CD4-positive, alpha-beta T cell (primary cell): ENCODE measurements around the gene C3orf20. TPM values are rescaled to one million over a fixed set of nuclear protein-coding genes. Genes with fewer than 3 reads are reported as not detected.

Source experiments
- ATAC-seq: fragments of 200-7000 bp; cut with Tn5 transposase; one replicate; pipeline ENCODE4 v1.10.0; 2022; ENCODE audit warnings: mild to moderate bottlenecking; ENCODE audit not compliant: poor library complexity
- CTCF ChIA-PET: fragments of 350-600 bp; sonication (Branson Sonifier 250); formaldehyde crosslinking; loops from one replicate; lab custom pipeline; 2021; ENCODE audit warnings: antibody characterized with exemption, inconsistent platforms; lab: Charles Lee
- POLR2A ChIA-PET: fragments of 350-600 bp; sonication (Branson Sonifier 250); formaldehyde crosslinking; loops from one replicate; lab custom pipeline; 2021; ENCODE audit warnings: antibody characterized with exemption, inconsistent platforms; lab: Charles Lee
- DNase-seq, 14 experiments: peaks; one replicate each; pipeline ENCODE4 v3.0.0-alpha.2; 2013 to 2020; ENCODE audit warnings: mixed read lengths in 2 of 14
- H3K27ac ChIP-seq, 2 donors: one replicate each; pipeline versions ENCODE4 v1.5.1 to v1.7.0; 2013; ENCODE audit warnings: low read length in 2 of 2, low read depth in 1 of 2, mild to moderate bottlenecking in 1 of 2
- H3K27me3 ChIP-seq, 2 experiments: 1 replicate in 1 of 2; 2 replicates in 1 of 2; pipeline versions ENCODE4 v1.6.1 to v1.7.0; 2013; ENCODE audit warnings: low read length in 2 of 2, control low read depth in 1 of 2, mild to moderate bottlenecking in 1 of 2, moderate library complexity in 1 of 2; ENCODE audit not compliant: insufficient read depth in 2 of 2, control insufficient read depth in 1 of 2
- H3K36me3 ChIP-seq: one replicate; pipeline ENCODE4 v1.6.1; 2013; ENCODE audit warnings: low read length, control low read depth; ENCODE audit not compliant: insufficient read depth
- H3K4me1 ChIP-seq: one replicate; pipeline ENCODE4 v1.6.1; 2013; ENCODE audit warnings: low read length, control low read depth; ENCODE audit not compliant: insufficient read depth
- H3K4me3 ChIP-seq: one replicate; pipeline ENCODE4 v1.5.1; 2013; ENCODE audit warnings: mild to moderate bottlenecking, low read length, moderate library complexity
- H3K9me3 ChIP-seq, 2 experiments: 1 replicate in 1 of 2; 2 replicates in 1 of 2; pipeline versions ENCODE4 v1.6.1 to v1.7.0; 2013; ENCODE audit warnings: low read length in 2 of 2, mild to moderate bottlenecking in 2 of 2, control low read depth in 1 of 2, moderate library complexity in 1 of 2; ENCODE audit not compliant: control insufficient read depth in 1 of 2, insufficient read depth in 1 of 2
- H3K27ac Mint-ChIP-seq: one replicate; pipeline ENCODE4 v1.8.0; 2020; ENCODE audit warnings: mixed read lengths
- H3K27me3 Mint-ChIP-seq: one replicate; pipeline ENCODE4 v1.8.0; 2021; ENCODE audit warnings: mixed read lengths
- H3K36me3 Mint-ChIP-seq: one replicate; pipeline ENCODE4 v1.8.0; 2021; ENCODE audit warnings: low read depth, mixed read lengths
- H3K4me1 Mint-ChIP-seq: one replicate; pipeline ENCODE4 v1.8.0; 2021; ENCODE audit warnings: low read depth, mixed read lengths
- H3K4me3 Mint-ChIP-seq: one replicate; pipeline ENCODE4 v1.8.0; 2020; ENCODE audit warnings: mild to moderate bottlenecking, mixed read lengths
- H3K9me3 Mint-ChIP-seq: one replicate; pipeline ENCODE4 v1.8.0; 2020; ENCODE audit warnings: mixed read lengths
- CTCF ChIP-seq: fragments of 200-600 bp; IDR thresholded peaks from one replicate; pipeline ENCODE4 v1.8.0; 2022; ENCODE audit warnings: antibody characterized with exemption, mild to moderate bottlenecking
- intact Hi-C, 2 experiments: fragments of 100-400 bp; cut with DNase I in 1 of 2; cut with micrococcal nuclease in 1 of 2; formaldehyde crosslinking; loops; one replicate each; pipeline versions ENCODE4 v1.15.1 to v1.9.0; 2023 to 2025; cut with DNase I, micrococcal nuclease
- total RNA-seq, 174 experiments: library from RNA in 2 of 174; stranded (reverse) in 2 of 174; gene quantifications; one replicate each; pipeline ENCODE4 v1.2.3 and lab custom pipeline; 2021 to 2026

Gene C3orf20
- total RNA-seq, 2 experiments from 2014 or later: 0.14 TPM; not detected in 1

GRCh38 chr3:14787630-14788029 is 112.7 kb downstream of the C3orf20 start:
- Mint-ChIP-seq H3K36me3 (no peaks in the 10 kb centered on the region), H3K4me1 (no peaks in the 10 kb centered on the region), H3K9me3 (no peaks in the 10 kb centered on the region), H3K27ac (no peak overlapping the region), H3K4me3 (no peak overlapping the region), H3K27me3 (peaks cover 38% of the 10 kb centered on the region)
- DNase-seq (no peak), ATAC-seq (no peak)
- CTCF ChIA-PET: no interaction called here
- Histone ChIP-seq H3K4me1 (peaks cover 3% of the 10 kb centered on the region), H3K36me3 (no peaks in the 10 kb centered on the region), H3K27me3 (peaks cover 0 to 3% of the 10 kb centered on the region in 2 experiments), H3K9me3 (no peaks in the 10 kb centered on the region), H3K27ac (no peak overlapping the region), H3K4me3 (no peak overlapping the region)
- POLR2A ChIA-PET: no interaction called here
- no peak for TF ChIP-seq CTCF
- intact Hi-C loops: no loop called here

DNA sequence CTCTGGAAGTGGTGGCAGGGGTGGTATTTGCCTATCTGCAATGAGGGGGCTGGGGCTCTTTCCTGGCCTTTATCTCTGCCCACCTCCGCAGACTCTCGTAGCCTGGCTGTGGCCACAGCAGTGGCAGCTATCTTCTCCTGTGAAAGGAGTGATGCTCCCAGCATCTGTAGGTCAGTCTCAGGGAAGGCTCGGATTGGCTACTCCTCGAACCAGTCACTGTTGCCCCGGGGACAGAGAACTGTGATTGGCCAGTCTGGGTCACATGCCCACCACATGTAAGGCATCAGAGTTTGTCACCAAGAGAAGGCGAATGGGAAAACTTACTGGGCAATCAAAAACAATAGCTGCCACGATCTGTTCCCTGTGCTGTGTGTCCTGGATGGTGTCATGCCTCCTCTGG is 113.7 kb downstream of the C3orf20 start:
- ChIA-PET POLR2A (no interaction called here), CTCF (interaction anchor here (1.1 kb wide), 1 partner anchor 9 kb away, joined by 3 read pairs; no protein-coding TSS in a partner anchor)
- Histone ChIP-seq H3K36me3 (no peaks in the 10 kb centered on the region), H3K27ac (no peak overlapping the region), H3K27me3 (peaks cover 0 to 3% of the 10 kb centered on the region in 2 experiments), H3K4me1 (peaks cover 3% of the 10 kb centered on the region), H3K4me3 (no peak overlapping the region), H3K9me3 (no peaks in the 10 kb centered on the region)
- Mint-ChIP-seq H3K27ac (no peak overlapping the region), H3K4me1 (no peaks in the 10 kb centered on the region), H3K36me3 (no peaks in the 10 kb centered on the region), H3K4me3 (no peak overlapping the region), H3K9me3 (no peaks in the 10 kb centered on the region), H3K27me3 (peaks cover 37% of the 10 kb centered on the region)
- no peak for ATAC-seq
- intact Hi-C loops: no loop called here
- TF ChIP-seq CTCF: no peak
- no peak for DNase-seq

DNA sequence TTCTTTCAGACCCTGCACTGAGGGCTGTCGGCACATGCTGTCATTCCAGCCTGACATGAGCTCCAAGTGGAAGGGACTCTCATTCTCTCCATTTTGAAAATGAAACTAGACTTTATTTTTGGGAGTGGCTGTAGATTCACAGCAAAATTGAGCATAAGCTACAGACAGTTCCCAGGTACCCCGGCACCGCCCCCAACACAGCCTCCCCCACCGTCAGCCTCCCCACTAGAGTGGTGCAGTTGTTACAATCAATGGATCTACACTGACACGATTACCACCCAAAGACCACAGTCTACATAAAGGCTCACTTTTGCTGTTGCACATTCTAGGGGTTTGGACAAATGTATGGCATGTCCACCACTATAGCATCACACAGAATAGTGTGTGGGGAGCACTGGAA is 114.3 kb downstream of the C3orf20 start:
- Mint-ChIP-seq H3K4me3 (no peak overlapping the region), H3K27ac (no peak overlapping the region), H3K4me1 (no peaks in the 10 kb centered on the region), H3K36me3 (no peaks in the 10 kb centered on the region), H3K27me3 (peaks cover 37% of the 10 kb centered on the region), H3K9me3 (no peaks in the 10 kb centered on the region)
- no peak for TF ChIP-seq CTCF
- H3K27ac ChIP-seq: no peak overlapping the region
- no peak for DNase-seq
- peaks cover 3% of the 10 kb centered on the region for H3K4me1 ChIP-seq
- H3K9me3 ChIP-seq: no peaks in the 10 kb centered on the region
- H3K4me3 ChIP-seq: no peak overlapping the region
- ChIA-PET POLR2A (no interaction called here), CTCF (interaction anchor here (1.1 kb wide), 1 partner anchor 10 kb away, joined by 3 read pairs; no protein-coding TSS in a partner anchor)
- no peak for ATAC-seq
- no peaks in the 10 kb centered on the region for H3K36me3 ChIP-seq
- intact Hi-C loops: no loop called here
- H3K27me3 ChIP-seq: peaks cover 0 to 3% of the 10 kb centered on the region in 2 experiments
